Panc1 (cell line): ENCODE results near the gene PARP8. TPM values are rescaled to one million over a fixed set of nuclear protein-coding genes. Genes with fewer than 3 reads are reported as not detected.

Source experiments
- ATAC-seq: fragments of 200-7000 bp; cut with Tn5 transposase; 2 replicates; pipeline ENCODE4 v1.9.1; 2020; ENCODE audit warnings: mild to moderate bottlenecking, moderate library complexity
- BruUV-seq: library from RNA; stranded (reverse); fragments of 400-500 nt; replicated peaks from 2 replicates; lab custom pipeline; 2021; lab: Mats Ljungman, UMichigan
- CTCF ChIA-PET: fragments of 300-600 bp; sonication (Branson Sonifier 250); formaldehyde crosslinking; loops from one replicate; lab custom pipeline; 2022; ENCODE audit warnings: antibody characterized with exemption; lab: Charles Lee
- POLR2A ChIA-PET: fragments of 300-600 bp; sonication (Branson Sonifier 250); formaldehyde crosslinking; loops from one replicate; lab custom pipeline; 2022; ENCODE audit warnings: antibody characterized with exemption; lab: Charles Lee
- DNase-seq: peaks from one replicate; pipeline ENCODE4 v3.0.0-alpha.2; 2010; ENCODE audit warnings: low read depth, low spot score
- H3K27ac ChIP-seq: 2 replicates; pipeline ENCODE4 v1.5.1; 2011; ENCODE audit warnings: mild to moderate bottlenecking, low read length, inconsistent platforms
- H3K27me3 ChIP-seq: fragments of 200-500 bp; sonication (Bioruptor generic); 2 replicates; pipeline ENCODE4 v1.6.0; 2014; ENCODE audit warnings: low read length, inconsistent platforms; ENCODE audit not compliant: control insufficient read depth, insufficient read depth
- H3K36me3 ChIP-seq: fragments of 200-500 bp; sonication (Bioruptor generic); 2 replicates; pipeline ENCODE4 v1.5.1; 2014; ENCODE audit warnings: inconsistent platforms, mild to moderate bottlenecking, low read length, moderate library complexity; ENCODE audit not compliant: control insufficient read depth, insufficient read depth
- H3K4me1 ChIP-seq: 2 replicates; pipeline ENCODE4 v1.5.1; 2011; ENCODE audit warnings: inconsistent platforms, mild to moderate bottlenecking, low read length, moderate library complexity; ENCODE audit not compliant: control insufficient read depth, insufficient read depth
- H3K4me3 ChIP-seq, 2 experiments: 2 replicates each; pipeline ENCODE4 v1.5.1; 2011 to 2012; ENCODE audit warnings: low read depth in 2 of 2, low read length in 2 of 2, mild to moderate bottlenecking in 2 of 2, inconsistent platforms in 1 of 2, moderate library complexity in 1 of 2
- H3K9me3 ChIP-seq: fragments of 200-500 bp; sonication (Bioruptor generic); 2 replicates; pipeline ENCODE4 v1.5.1; 2014; ENCODE audit warnings: low read depth, mild to moderate bottlenecking, inconsistent platforms, low read length, moderate library complexity; ENCODE audit not compliant: control insufficient read depth, insufficient read depth
- POLR2AphosphoS5 ChIP-seq: IDR thresholded peaks from 2 replicates; pipeline ENCODE4 v1.6.1; 2012; ENCODE audit warnings: mild to moderate bottlenecking, low read depth, low read length, moderate library complexity
- REST ChIP-seq, 2 experiments: IDR thresholded peaks; 2 replicates each; pipeline ENCODE4 v1.6.1; 2011 to 2012; ENCODE audit warnings: low read depth in 2 of 2, control low read depth in 1 of 2, low read length in 1 of 2, mild to moderate bottlenecking in 1 of 2, moderate library complexity in 1 of 2; ENCODE audit not compliant: insufficient read depth in 1 of 2
- SIN3A ChIP-seq: IDR thresholded peaks from 2 replicates; pipeline ENCODE4 v1.6.1; 2012; ENCODE audit warnings: low read depth, mild to moderate bottlenecking, low read length, moderate library complexity, borderline replicate concordance; ENCODE audit not compliant: insufficient read depth
- TCF7L2 ChIP-seq: IDR thresholded peaks from 2 replicates; pipeline ENCODE4 v1.6.1; 2011; ENCODE audit warnings: mild to moderate bottlenecking, low read depth, low read length, inconsistent platforms
- in situ Hi-C: cut with HindIII; loops from 2 replicates; pipeline ENCODE4 v1.10.0; 2016; ENCODE audit warnings: low sequenced_read_pairs, low pct_unique_long_range_greater_than_20kb
- intact Hi-C: fragments of 100-400 bp; cut with micrococcal nuclease; formaldehyde crosslinking; loops from one replicate; pipeline ENCODE4 v1.10.0; 2022; ENCODE audit not compliant: unreplicated experiment
- total RNA-seq: library from RNA; stranded (reverse); gene quantifications from one replicate; pipeline ENCODE4 v1.2.1, GENCODE V29; 2021; ENCODE audit not compliant: unreplicated experiment
- TF ChIP-seq, protein P1 (sequence below): fragments of 450-650 bp; IDR thresholded peaks from 2 replicates; pipeline ENCODE4 v1.5.1; 2017; ENCODE audit warnings: mild to moderate bottlenecking

The PARP8 gene
- total RNA-seq, 1 experiment from 2014 or later: 20.2 TPM

DNA sequence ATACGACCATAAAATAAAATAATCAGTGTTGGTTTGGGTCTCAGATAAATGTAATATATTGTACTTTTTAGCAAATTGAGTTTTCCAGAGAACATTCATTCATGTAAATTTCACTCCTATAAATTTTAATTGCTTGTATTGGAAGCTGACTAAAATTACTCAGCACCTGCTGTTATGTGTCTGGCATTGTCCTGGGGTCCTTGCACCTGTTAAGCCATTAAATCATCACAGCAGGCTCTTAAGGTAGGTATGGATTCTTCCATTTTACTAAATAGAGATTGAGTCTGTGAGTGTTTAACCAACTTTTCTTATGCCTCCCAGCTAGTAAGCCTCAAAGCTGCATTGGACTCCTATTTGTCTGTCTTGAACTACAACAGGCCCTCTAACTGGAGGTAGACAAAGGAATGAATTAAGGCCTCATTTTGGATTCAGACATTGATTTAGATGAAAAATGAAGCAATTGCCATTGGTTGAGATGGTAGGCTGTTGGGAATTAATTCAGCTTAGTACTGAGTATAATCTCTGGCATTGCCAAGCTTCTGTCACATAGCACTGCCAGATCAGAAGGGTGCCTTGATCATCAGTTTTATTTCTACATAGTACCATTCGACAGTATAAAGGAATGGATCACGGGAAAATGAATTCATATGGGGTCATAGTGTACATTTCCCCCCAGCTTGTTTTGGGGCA is 78.9 kb downstream of the PARP8 start:
- CTCF ChIA-PET: interaction anchor here (0.6 kb wide), 1 partner anchor 342 kb away, joined by 4 read pairs; no protein-coding TSS in a partner anchor
- Histone ChIP-seq H3K27me3 (no peaks in the 10 kb centered on the region), H3K4me3 (peak overlapping the region; percentile 23 to 27; a peak in 2 of 4 replicates), H3K9me3 (no peaks in the 10 kb centered on the region), H3K4me1 (peaks cover 21% of the 10 kb centered on the region), H3K36me3 (no peaks in the 10 kb centered on the region), H3K27ac (peak overlapping the region; percentile 55)
- TF ChIP-seq TCF7L2 (no peak), SIN3A (no peak), REST (IDR thresholded peaks at IDR 0.05; ENCODE audit: insufficient read depth in 1 of 2, low read depth in 2 of 2, low read length in 1 of 2) (no peak), POLR2AphosphoS5 (no peak)
- TF ChIP-seq, protein P1, sequence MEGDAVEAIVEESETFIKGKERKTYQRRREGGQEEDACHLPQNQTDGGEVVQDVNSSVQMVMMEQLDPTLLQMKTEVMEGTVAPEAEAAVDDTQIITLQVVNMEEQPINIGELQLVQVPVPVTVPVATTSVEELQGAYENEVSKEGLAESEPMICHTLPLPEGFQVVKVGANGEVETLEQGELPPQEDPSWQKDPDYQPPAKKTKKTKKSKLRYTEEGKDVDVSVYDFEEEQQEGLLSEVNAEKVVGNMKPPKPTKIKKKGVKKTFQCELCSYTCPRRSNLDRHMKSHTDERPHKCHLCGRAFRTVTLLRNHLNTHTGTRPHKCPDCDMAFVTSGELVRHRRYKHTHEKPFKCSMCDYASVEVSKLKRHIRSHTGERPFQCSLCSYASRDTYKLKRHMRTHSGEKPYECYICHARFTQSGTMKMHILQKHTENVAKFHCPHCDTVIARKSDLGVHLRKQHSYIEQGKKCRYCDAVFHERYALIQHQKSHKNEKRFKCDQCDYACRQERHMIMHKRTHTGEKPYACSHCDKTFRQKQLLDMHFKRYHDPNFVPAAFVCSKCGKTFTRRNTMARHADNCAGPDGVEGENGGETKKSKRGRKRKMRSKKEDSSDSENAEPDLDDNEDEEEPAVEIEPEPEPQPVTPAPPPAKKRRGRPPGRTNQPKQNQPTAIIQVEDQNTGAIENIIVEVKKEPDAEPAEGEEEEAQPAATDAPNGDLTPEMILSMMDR: no peak
- in situ Hi-C loops (no loop called here), intact Hi-C loops (no loop called here)
- no TSS peak for BruUV-seq
- no peak for DNase-seq
- no peak for ATAC-seq
- POLR2A ChIA-PET: no interaction called here

DNA sequence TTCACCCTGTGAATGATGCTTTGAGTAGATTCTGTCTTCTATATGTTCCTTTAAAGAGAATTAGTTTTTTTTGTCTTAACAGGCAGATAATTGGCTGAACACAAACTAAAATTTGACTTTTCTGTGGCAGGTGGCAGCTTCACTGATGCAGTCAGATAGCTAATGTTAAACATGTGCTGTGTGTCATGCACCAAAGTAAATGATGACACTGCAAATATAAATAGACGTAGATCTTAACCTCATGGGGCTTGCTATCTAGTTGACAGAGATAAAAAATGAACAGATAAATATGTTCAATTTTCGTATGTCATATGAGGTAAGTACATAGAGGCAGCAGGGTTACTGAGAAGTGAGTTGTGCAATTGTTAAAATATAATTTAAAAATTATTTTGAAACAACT is 82.7 kb downstream of the PARP8 start:
- intact Hi-C loops: no loop called here
- H3K4me1 ChIP-seq: peaks cover 9% of the 10 kb centered on the region

More for the DNA sequence above, 82.7 kb downstream of the PARP8 start:
- Histone ChIP-seq H3K27me3 (no peaks in the 10 kb centered on the region), H3K9me3 (no peaks in the 10 kb centered on the region), H3K27ac (no peak overlapping the region), H3K36me3 (no peaks in the 10 kb centered on the region; the same call in 1 of the 2 replicates), H3K4me3 (no peak overlapping the region)
- DNase-seq (no peak), ATAC-seq (no peak)
- TF ChIP-seq, protein P1: no peak
- no peak for TF ChIP-seq POLR2AphosphoS5
- no peak for TF ChIP-seq SIN3A
- no peak for TF ChIP-seq TCF7L2
- no peak for TF ChIP-seq REST (IDR thresholded peaks at IDR 0.05; ENCODE audit: insufficient read depth in 1 of 2, low read depth in 2 of 2, low read length in 1 of 2)
- POLR2A ChIA-PET: no interaction called here
- CTCF ChIA-PET: no interaction called here
- no TSS peak for BruUV-seq
- in situ Hi-C loops: no loop called here
